Measurements from ENCODE around the gene FHAD1. TPM values are rescaled to one million over a fixed set of nuclear protein-coding genes. Genes with fewer than 3 reads are reported as not detected.
A peak's percentile ranks its signal among the peaks of the same experiment; 100 is the strongest.

FHAD1 gene
- total and polyA plus RNA-seq, 2 of the 13 experiments (the other 11 are each of a cell fraction or from before 2014, with no cell fraction given) = not detected

GRCh38 chr1:15206418-15207030, 40.5 kb upstream of the FHAD1 start (continued):
- TF ChIP-seq ZMYM4 (CRISPR knock-in tag; IDR thresholded peaks at IDR 0.05) = peak; percentile 63; the same call in 1 of the 2 replicates
- TF ChIP-seq HDAC2 (CRISPR knock-in tag; IDR thresholded peaks at IDR 0.05) = peak; percentile 30; the same call in 1 of the 2 replicates
- TF ChIP-seq ELF4 (CRISPR knock-in tag; IDR thresholded peaks at IDR 0.05; ENCODE audit: borderline replicate concordance) = no peak
- TF ChIP-seq PTBP1 (IDR thresholded peaks at IDR 0.05; ENCODE audit: low read depth, low read length, poor library complexity, severe bottlenecking) = no peak
- TF ChIP-seq JUNB (CRISPR knock-in tag; IDR thresholded peaks at IDR 0.05; ENCODE audit: borderline replicate concordance) = no peak
- TF ChIP-seq IRF2 (CRISPR knock-in tag; IDR thresholded peaks at IDR 0.05) = 0 out of 2 replicates have a peak, but pooled peaks have one; percentile 21
- TF ChIP-seq HNF4A (CRISPR knock-in tag; IDR thresholded peaks at IDR 0.05) = peak; percentile 91
- no peak for TF ChIP-seq NFE2L2 (IDR thresholded peaks at IDR 0.05; ENCODE audit: low read length)
- TF ChIP-seq GATAD1 (CRISPR knock-in tag; IDR thresholded peaks at IDR 0.05) = no peak
- no peak for TF ChIP-seq STAT5B (CRISPR knock-in tag; IDR thresholded peaks at IDR 0.05)
- TF ChIP-seq NCOA1 (CRISPR knock-in tag; IDR thresholded peaks at IDR 0.05) = no peak
- no peak for TF ChIP-seq ZBTB7A (CRISPR knock-in tag; IDR thresholded peaks at IDR 0.05)
- TF ChIP-seq ZNF354B (CRISPR knock-in tag; IDR thresholded peaks at IDR 0.05) = no peak
- no peak for TF ChIP-seq CREM (IDR thresholded peaks at IDR 0.05)
- TF ChIP-seq CREM (CRISPR knock-in tag; IDR thresholded peaks at IDR 0.05) = no peak
- TF ChIP-seq ZBTB3 (CRISPR knock-in tag; IDR thresholded peaks at IDR 0.05; ENCODE audit: borderline replicate concordance, low read depth) = no peak
- peak; percentile 22; the same call in 1 of the 2 replicates for TF ChIP-seq KDM5B (CRISPR knock-in tag; IDR thresholded peaks at IDR 0.05; ENCODE audit: borderline replicate concordance)
- TF ChIP-seq, protein P1, sequence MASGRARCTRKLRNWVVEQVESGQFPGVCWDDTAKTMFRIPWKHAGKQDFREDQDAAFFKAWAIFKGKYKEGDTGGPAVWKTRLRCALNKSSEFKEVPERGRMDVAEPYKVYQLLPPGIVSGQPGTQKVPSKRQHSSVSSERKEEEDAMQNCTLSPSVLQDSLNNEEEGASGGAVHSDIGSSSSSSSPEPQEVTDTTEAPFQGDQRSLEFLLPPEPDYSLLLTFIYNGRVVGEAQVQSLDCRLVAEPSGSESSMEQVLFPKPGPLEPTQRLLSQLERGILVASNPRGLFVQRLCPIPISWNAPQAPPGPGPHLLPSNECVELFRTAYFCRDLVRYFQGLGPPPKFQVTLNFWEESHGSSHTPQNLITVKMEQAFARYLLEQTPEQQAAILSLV (CRISPR knock-in tag; IDR thresholded peaks at IDR 0.05; ENCODE audit: borderline replicate concordance) = no peak
- no peak for TF ChIP-seq ZNF34 (CRISPR knock-in tag; IDR thresholded peaks at IDR 0.05; ENCODE audit: borderline replicate concordance)
- no peak for TF ChIP-seq NPAS2 (CRISPR knock-in tag; IDR thresholded peaks at IDR 0.05; ENCODE audit: borderline replicate concordance)
- TF ChIP-seq DMAP1 (CRISPR knock-in tag; IDR thresholded peaks at IDR 0.05) = no peak
- no peak for TF ChIP-seq ZNF3 (CRISPR knock-in tag; IDR thresholded peaks at IDR 0.05)
- TF ChIP-seq ZNF318 (CRISPR knock-in tag; IDR thresholded peaks at IDR 0.05) = no peak
- no peak for TF ChIP-seq ASH2L (IDR thresholded peaks at IDR 0.05; ENCODE audit: insufficient read length, low read depth, low read length)

Measured in HepG2 (cell line).